PC-3 (cell line): ENCODE data around the gene MYH10.

ENCODE experiments used
- EZH2 ChIP-seq: fragments of 300-600 bp; sonication (generic); IDR thresholded peaks from one replicate; pipeline ENCODE4 v1.6.1; 2017; ENCODE audit warnings: antibody characterized with exemption, mild to moderate bottlenecking, low read length; ENCODE audit not compliant: unreplicated experiment
- TF ChIP-seq, protein P1 (sequence below): fragments of 300-600 bp; sonication (generic); conservative IDR thresholded peaks from 2 replicates; pipeline ENCODE4 v1.5.1; 2017; ENCODE audit warnings: antibody characterized with exemption, low read depth, mild to moderate bottlenecking, low read length

DNA sequence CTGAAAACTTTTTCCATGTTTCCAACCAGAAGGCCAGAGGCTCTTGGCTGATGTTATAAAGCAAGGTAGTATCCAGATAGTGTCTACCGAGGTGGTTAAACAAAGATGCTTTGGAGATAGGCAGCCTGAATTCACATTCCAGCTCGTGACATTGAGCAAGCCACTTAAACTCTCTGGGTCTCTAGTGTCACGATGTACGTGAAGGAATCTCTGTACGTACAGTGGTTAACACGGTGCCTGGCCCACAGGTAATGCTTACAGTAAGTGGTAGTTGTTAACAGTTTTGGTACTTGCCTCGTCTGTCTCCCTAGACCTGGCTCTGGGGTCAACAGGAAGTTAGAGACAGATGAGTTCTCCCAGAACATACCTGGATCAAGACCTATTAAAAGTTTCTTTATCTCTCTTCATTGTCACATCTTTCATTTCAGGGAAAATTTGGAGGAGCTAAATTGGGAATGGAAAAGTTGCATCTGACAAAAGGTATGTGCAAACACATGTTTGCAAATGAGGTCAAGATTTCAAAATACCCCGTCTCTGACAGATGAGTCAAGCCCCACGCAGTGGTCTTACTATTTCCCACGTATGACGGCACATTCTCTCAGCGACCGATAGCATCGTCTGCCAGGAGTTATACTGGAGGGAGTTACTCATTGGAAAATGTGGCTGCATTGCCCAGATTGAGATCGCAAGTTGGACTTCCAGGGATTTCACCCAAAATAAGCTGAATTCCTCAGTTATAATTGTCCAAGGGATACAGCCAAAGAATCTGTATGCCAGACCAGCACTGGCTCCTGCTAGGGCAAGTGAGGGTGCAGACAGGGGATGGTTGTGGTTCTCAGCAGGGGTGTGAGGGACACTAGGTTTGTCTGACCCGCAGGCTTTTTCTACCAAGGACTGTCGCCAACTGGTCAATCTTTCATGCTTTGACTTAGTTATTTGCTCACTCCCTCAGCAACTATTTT is 18.9 kb upstream of the MYH10 start:
- TF ChIP-seq, protein P1, sequence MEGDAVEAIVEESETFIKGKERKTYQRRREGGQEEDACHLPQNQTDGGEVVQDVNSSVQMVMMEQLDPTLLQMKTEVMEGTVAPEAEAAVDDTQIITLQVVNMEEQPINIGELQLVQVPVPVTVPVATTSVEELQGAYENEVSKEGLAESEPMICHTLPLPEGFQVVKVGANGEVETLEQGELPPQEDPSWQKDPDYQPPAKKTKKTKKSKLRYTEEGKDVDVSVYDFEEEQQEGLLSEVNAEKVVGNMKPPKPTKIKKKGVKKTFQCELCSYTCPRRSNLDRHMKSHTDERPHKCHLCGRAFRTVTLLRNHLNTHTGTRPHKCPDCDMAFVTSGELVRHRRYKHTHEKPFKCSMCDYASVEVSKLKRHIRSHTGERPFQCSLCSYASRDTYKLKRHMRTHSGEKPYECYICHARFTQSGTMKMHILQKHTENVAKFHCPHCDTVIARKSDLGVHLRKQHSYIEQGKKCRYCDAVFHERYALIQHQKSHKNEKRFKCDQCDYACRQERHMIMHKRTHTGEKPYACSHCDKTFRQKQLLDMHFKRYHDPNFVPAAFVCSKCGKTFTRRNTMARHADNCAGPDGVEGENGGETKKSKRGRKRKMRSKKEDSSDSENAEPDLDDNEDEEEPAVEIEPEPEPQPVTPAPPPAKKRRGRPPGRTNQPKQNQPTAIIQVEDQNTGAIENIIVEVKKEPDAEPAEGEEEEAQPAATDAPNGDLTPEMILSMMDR = no peak
- TF ChIP-seq EZH2 = no peak
